PC-9 (cell line): ENCODE results near the gene TCEAL3. TPM values are rescaled to one million over a fixed set of nuclear protein-coding genes. Genes with fewer than 3 reads are reported as not detected.
"Not testable (repeated sequence)": the region's sequence is repeated elsewhere in the genome, so short reads cannot be mapped to it uniquely, and the experiment has no call there.

Source experiments
- BruUV-seq: library from RNA; stranded (reverse); fragments of 400-500 nt; replicated peaks from 2 replicates; lab custom pipeline; 2021; lab: Mats Ljungman, UMichigan
- CTCF ChIA-PET: fragments of 300-600 bp; sonication (Branson Sonifier 250); formaldehyde crosslinking; loops from one replicate; lab custom pipeline; 2022; ENCODE audit warnings: antibody characterized with exemption; lab: Charles Lee
- POLR2A ChIA-PET: fragments of 300-600 bp; sonication (Branson Sonifier 250); formaldehyde crosslinking; loops from one replicate; lab custom pipeline; 2022; ENCODE audit warnings: antibody characterized with exemption; ENCODE audit not compliant: unreplicated experiment; lab: Charles Lee
- DNase-seq, 2 experiments: peaks; one replicate each; pipeline versions ENCODE4 v3.0.0 to v3.0.0-alpha.2; 2015 to 2022; ENCODE audit warnings: mixed read lengths in 1 of 2
- H2AFZ ChIP-seq: fragments of 200-600 bp; sonication (generic); 2 replicates; pipeline ENCODE4 v1.8.1; 2017; ENCODE audit warnings: antibody characterized with exemption
- H3F3A ChIP-seq: fragments of 200-600 bp; sonication (generic); 2 replicates; pipeline ENCODE4 v1.8.1; 2017; ENCODE audit warnings: antibody characterized with exemption, mild to moderate bottlenecking, low read depth; ENCODE audit not compliant: insufficient read depth
- H3K27ac ChIP-seq: fragments of 200-600 bp; sonication (generic); 2 replicates; pipeline ENCODE4 v1.6.1; 2016; ENCODE audit warnings: mixed run types
- H3K27me3 ChIP-seq: fragments of 200-600 bp; sonication (generic); 2 replicates; pipeline ENCODE4 v1.6.1; 2016; ENCODE audit warnings: low read depth, mixed run types; ENCODE audit not compliant: insufficient read depth
- H3K36me3 ChIP-seq: fragments of 200-600 bp; sonication (generic); 2 replicates; pipeline ENCODE4 v1.6.1; 2016; ENCODE audit warnings: low read depth, mixed run types
- H3K4me1 ChIP-seq: fragments of 200-600 bp; sonication (generic); replicated peaks from 2 replicates; pipeline ENCODE4 v1.6.1; 2016; ENCODE audit warnings: mixed run types; ENCODE audit not compliant: insufficient read depth
- H3K4me2 ChIP-seq: fragments of 200-600 bp; sonication (generic); 2 replicates; pipeline ENCODE4 v1.6.1; 2017; ENCODE audit warnings: mixed run types
- H3K4me3 ChIP-seq: fragments of 200-600 bp; sonication (generic); 2 replicates; pipeline ENCODE4 v1.6.1; 2016; ENCODE audit warnings: mixed run types
- H3K79me2 ChIP-seq: fragments of 200-600 bp; sonication (generic); 2 replicates; pipeline ENCODE4 v1.6.1; 2017; ENCODE audit warnings: low read depth, mixed run types
- H3K9me2 ChIP-seq: fragments of 200-600 bp; sonication (generic); 2 replicates; pipeline ENCODE4 v1.8.1; 2017; ENCODE audit warnings: mild to moderate bottlenecking; ENCODE audit not compliant: insufficient read depth
- H3K9me3 ChIP-seq: fragments of 200-600 bp; sonication (generic); 2 replicates; pipeline ENCODE4 v1.8.1; 2016; ENCODE audit warnings: low read depth; ENCODE audit not compliant: insufficient read depth
- H4K20me1 ChIP-seq: fragments of 200-600 bp; sonication (generic); 2 replicates; pipeline ENCODE4 v1.8.1; 2017; ENCODE audit not compliant: insufficient read depth
- CTCF ChIP-seq: fragments of 200-600 bp; sonication (generic); conservative IDR thresholded peaks from 2 replicates; pipeline ENCODE4 v1.6.1; 2017; ENCODE audit warnings: mixed run types, antibody characterized with exemption, mild to moderate bottlenecking, moderate library complexity
- EZH2 ChIP-seq: fragments of 200-600 bp; sonication (generic); IDR thresholded peaks from 2 replicates; pipeline ENCODE4 v1.8.0; 2017; ENCODE audit warnings: antibody characterized with exemption, low read depth
- intact Hi-C: fragments of 100-400 bp; cut with micrococcal nuclease; formaldehyde crosslinking; loops from one replicate; pipeline ENCODE4 v1.10.0; 2022; ENCODE audit not compliant: unreplicated experiment
- total RNA-seq: library from RNA; stranded (reverse); gene quantifications from 2 replicates; pipeline ENCODE4 v1.2.3, GENCODE V29; 2021

TCEAL3 gene
- total RNA-seq, 1 experiment from 2014 or later = 12.8 TPM

- no peak overlapping the region for H3K4me2 ChIP-seq
- no peaks in the 10 kb centered on the region for H3K9me3 ChIP-seq
- CTCF ChIA-PET = no interaction called here
- H3K79me2 ChIP-seq = no peaks in the 10 kb centered on the region
- DNase-seq = no peak
- H3K27ac ChIP-seq = no peak overlapping the region
- H3F3A ChIP-seq = peaks cover 24% of the 10 kb centered on the region
- no peaks in the 10 kb centered on the region for H3K36me3 ChIP-seq
- intact Hi-C loops = no loop called here
- TF ChIP-seq EZH2 (no peak), CTCF (no peak)
- POLR2A ChIA-PET = interaction anchor here (0.6 kb wide), 1 partner anchor 21 kb away, joined by 4 read pairs; no protein-coding TSS in a partner anchor
- BruUV-seq = no TSS peak
- H2AFZ ChIP-seq = no peak overlapping the region
- H3K4me1 ChIP-seq = peaks cover 53% of the 10 kb centered on the region
- H3K4me3 ChIP-seq = no peak overlapping the region
- no peaks in the 10 kb centered on the region for H4K20me1 ChIP-seq
- no peaks in the 10 kb centered on the region for H3K27me3 ChIP-seq
- H3K9me2 ChIP-seq = no peaks in the 10 kb centered on the region
Measured at GRCh38 chrX:103635436-103635835, 27.7 kb downstream of the TCEAL3 start.

- TF ChIP-seq CTCF = no peak
- no peak for TF ChIP-seq EZH2
- POLR2A ChIA-PET = interaction anchor here (0.5 kb wide), 1 partner anchor 29 kb away, joined by 3 read pairs; no protein-coding TSS in a partner anchor
- Histone ChIP-seq H3K9me3 (no peaks in the 10 kb centered on the region), H3F3A (peaks cover 29% of the 10 kb centered on the region), H3K27ac (peak overlapping the region; percentile 76), H3K36me3 (no peaks in the 10 kb centered on the region), H3K4me2 (peak overlapping the region; percentile 63), H4K20me1 (no peaks in the 10 kb centered on the region), H3K4me3 (no peak overlapping the region), H2AFZ (no peak overlapping the region), H3K4me1 (peaks cover 66% of the 10 kb centered on the region), H3K27me3 (no peaks in the 10 kb centered on the region), H3K79me2 (no peaks in the 10 kb centered on the region), H3K9me2 (no peaks in the 10 kb centered on the region)
- DNase-seq = peak in 1 of 2 experiments; percentile 85
- no TSS peak for BruUV-seq
- CTCF ChIA-PET = no interaction called here
- intact Hi-C loops = no loop called here
Measured at GRCh38 chrX:103637604-103638338, 30.0 kb downstream of the TCEAL3 start.

GRCh38 chrX:103638479-103639346, 30.9 kb downstream of the TCEAL3 start:
- POLR2A ChIA-PET = interaction anchor here (0.5 kb wide), 1 partner anchor 28 kb away, joined by 3 read pairs; no protein-coding TSS in a partner anchor
- H3K79me2 ChIP-seq, DNase-seq, H3K9me3 ChIP-seq, H4K20me1 ChIP-seq, H3K27me3 ChIP-seq, H3K36me3 ChIP-seq, H2AFZ ChIP-seq, BruUV-seq, intact Hi-C loops, H3K4me3 ChIP-seq, H3K9me2 ChIP-seq, CTCF ChIA-PET: not testable (repeated sequence)
- Histone ChIP-seq H3K27ac (peak overlapping the region; percentile 76), H3F3A (peaks cover 29% of the 10 kb centered on the region), H3K4me2 (peak overlapping the region; percentile 63), H3K4me1 (peaks cover 56% of the 10 kb centered on the region)
